K562 (cell line): Measurements from ENCODE around the gene SH2D5. TPM values are rescaled to one million over a fixed set of nuclear protein-coding genes. Genes with fewer than 3 reads are reported as not detected.

Experiments
- ATAC-seq: fragments of 200-7000 bp; cut with Tn5 transposase; 3 replicates; pipeline ENCODE4 v1.9.1; 2020; ENCODE audit warnings: moderate library complexity
- BruUV-seq: library from RNA; stranded (reverse); fragments of 400-500 nt; replicated peaks from 2 replicates; lab custom pipeline; 2021; lab: Mats Ljungman, UMichigan
- CTCF ChIA-PET: fragments of 300-600 bp; formaldehyde crosslinking; extraction: SDS; loops from one replicate; lab custom pipeline; 2021; ENCODE audit warnings: low intra/inter-chr PET ratio; lab: Yijun Ruan, JAX
- POLR2A ChIA-PET: fragments of 300-600, 350-650 bp; sonication (Branson Sonifier 250); formaldehyde crosslinking; extraction: SDS; loops from one replicate; lab custom pipeline; 2021; ENCODE audit warnings: antibody characterized with exemption, inconsistent platforms; lab: Yijun Ruan, JAX
- DNase-seq, 4 experiments: peaks; one replicate each; pipeline versions ENCODE4 v3.0.0 to v3.0.0-alpha.2; 2011 to 2018; ENCODE audit warnings: low spot score in 3 of 4, mixed read lengths in 3 of 4; ENCODE audit errors: extremely low read depth in 1 of 4
- FAIRE-seq: peaks from 2 replicates; lab custom pipeline; 2011; peaks lifted over from hg19 to GRCh38; lab: Jason Lieb, UNC
- H2AFZ ChIP-seq: 2 replicates; pipeline ENCODE4 v1.6.0; 2011; ENCODE audit warnings: low read depth, low read length, control low read depth, inconsistent platforms
- H3K27ac ChIP-seq: fragments of 200-600 bp; 3 replicates; pipeline ENCODE4 v1.8.0; 2011; ENCODE audit warnings: low read depth, mild to moderate bottlenecking, control low read depth, inconsistent platforms, low read length, moderate library complexity, mixed read lengths; ENCODE audit errors: extremely low read depth
- H3K27me3 ChIP-seq, 2 experiments: fragments of 300-600 bp in 1 of 2; 2 replicates in 1 of 2; 3 replicates in 1 of 2; pipeline versions ENCODE4 v1.6.0 to v1.8.0; 2011; ENCODE audit warnings: inconsistent platforms in 2 of 2, low read length in 2 of 2, mild to moderate bottlenecking in 1 of 2, mixed read lengths in 1 of 2, moderate library complexity in 1 of 2; ENCODE audit not compliant: control insufficient read depth in 2 of 2, insufficient read depth in 2 of 2
- H3K36me3 ChIP-seq: fragments of 300-600 bp; 3 replicates; pipeline ENCODE4 v1.8.0; 2011; ENCODE audit warnings: mild to moderate bottlenecking, low read length, inconsistent platforms; ENCODE audit not compliant: control insufficient read depth, insufficient read depth
- H3K4me1 ChIP-seq, 2 experiments: fragments of 200-600 bp in 1 of 2; replicated peaks in 1 of 2; 2 replicates in 1 of 2; 3 replicates in 1 of 2; pipeline versions ENCODE4 v1.5.1 to v1.8.0; 2011; ENCODE audit warnings: inconsistent platforms in 2 of 2, low read length in 2 of 2, mild to moderate bottlenecking in 1 of 2, mixed read lengths in 1 of 2, moderate library complexity in 1 of 2; ENCODE audit not compliant: control insufficient read depth in 2 of 2, insufficient read depth in 2 of 2
- H3K4me2 ChIP-seq: 2 replicates; pipeline ENCODE4 v1.6.1; 2011; ENCODE audit warnings: low read length, control low read depth, inconsistent platforms, mixed read lengths; ENCODE audit not compliant: insufficient read depth
- H3K4me3 ChIP-seq: fragments of 200-600 bp; sonication (generic), shearing (Covaris generic); 2 replicates; pipeline ENCODE4 v1.5.1; 2016; ENCODE audit warnings: control low read depth, inconsistent platforms
- H3K79me2 ChIP-seq: fragments of 200-600 bp; 3 replicates; pipeline ENCODE4 v1.8.0; 2011; ENCODE audit warnings: low read length, inconsistent platforms; ENCODE audit not compliant: control insufficient read depth, insufficient read depth
- H3K9ac ChIP-seq, 2 experiments: 2 replicates each; pipeline versions ENCODE4 v1.6.0 to v1.6.1; 2011; ENCODE audit warnings: low read depth in 2 of 2, low read length in 2 of 2, control low read depth in 1 of 2, inconsistent platforms in 1 of 2, mild to moderate bottlenecking in 1 of 2, mixed read lengths in 1 of 2; ENCODE audit not compliant: insufficient read depth in 1 of 2
- H3K9me1 ChIP-seq: one replicate; pipeline ENCODE4 v1.6.0; 2011; ENCODE audit warnings: inconsistent platforms, mild to moderate bottlenecking, low read length, moderate library complexity; ENCODE audit not compliant: control insufficient read depth, insufficient read depth
- H3K9me3 ChIP-seq: replicated peaks from 2 replicates; pipeline ENCODE4 v1.5.1; 2011; ENCODE audit warnings: low read depth, low read length, inconsistent platforms; ENCODE audit not compliant: control insufficient read depth, insufficient read depth
- H4K20me1 ChIP-seq: replicated peaks from 2 replicates; pipeline ENCODE4 v1.6.1; 2011; ENCODE audit warnings: low read length, inconsistent platforms, mixed read lengths; ENCODE audit not compliant: control insufficient read depth, insufficient read depth
- ELK3 ChIP-seq: fragments of 450-650 bp; formaldehyde crosslinking; IDR thresholded peaks from 2 replicates; pipeline ENCODE4 v1.4.0; 2020; ENCODE audit warnings: mild to moderate bottlenecking
- RAD21 ChIP-seq, 2 experiments: fragments of 250-450 bp in 1 of 2; fragments of 450-650 bp in 1 of 2; sonication (Bioruptor Pico) in 1 of 2; formaldehyde crosslinking in 1 of 2; IDR thresholded peaks in 1 of 2; conservative IDR thresholded peaks in 1 of 2; 2 replicates each; pipeline versions ENCODE4 v1.4.0 to v1.8.0; 2020 to 2022; ENCODE audit warnings: mild to moderate bottlenecking in 2 of 2, moderate library complexity in 1 of 2
- SAFB ChIP-seq: fragments of 200-400 bp; formaldehyde crosslinking; IDR thresholded peaks from 2 replicates; pipeline ENCODE4 v1.6.1; 2017; ENCODE audit warnings: low read depth, low read length, borderline replicate concordance
- WGBS: fragments of 100-300 bp; shearing (Covaris generic); methylation state at CpG from one replicate; pipeline ENCODE4 v1.1.6; 2016; ENCODE audit warnings: low coverage, mixed read lengths; ENCODE audit not compliant: insufficient coverage; ENCODE audit errors: missing lambda C conversion rate; 5-methylcytosine and 5-hydroxymethylcytosine counted together
- in situ Hi-C: fragments of 300-500 bp; cut with MboI; formaldehyde crosslinking; loops from 4 replicates; pipeline ENCODE4 v1.15.0; 2018; ENCODE audit warnings: inconsistent platforms, mixed read lengths
- intact Hi-C: fragments of 100-400 bp; cut with micrococcal nuclease; formaldehyde crosslinking; loops from 2 replicates; pipeline ENCODE4 v1.14.2; 2022
- polyA plus RNA-seq, 8 experiments: library from polyadenylated mRNA; depleted of rRNA in 4 of 8; stranded (reverse) in 5 of 8; unstranded in 3 of 8; fragments of >200 nt; fragmentation: Nextera tagmentation in 2 of 8; fragmentation: Illumina TruSeq in 1 of 8; extraction: Ambion mirVana in 2 of 8; extraction: Trizol in 1 of 8; gene quantifications; 2 replicates each; pipeline versions ENCODE4 v1.2.1 to v1.2.3, GENCODE V29; 2011 to 2014; ENCODE audit warnings: inconsistent platforms in 1 of 8, missing spikeins in 1 of 8
- total RNA-seq, 7 experiments: library from RNA; depleted of rRNA in 6 of 7; stranded (reverse); fragments of >200 nt in 6 of 7; fragmentation: Illumina TruSeq in 2 of 7; extraction: Trizol in 2 of 7; gene quantifications; 2 replicates each; pipeline versions ENCODE4 v1.2.1 to v1.2.3, GENCODE V29; 2011 to 2021; ENCODE audit warnings: low replicate concordance in 1 of 7

SH2D5 gene
- total and polyA plus RNA-seq, 9 of the 15 experiments (the other 6 are each of a cell fraction or from before 2014, with no cell fraction given) = 0.06 to 0.11 TPM; not detected in 7

- H3K4me1 ChIP-seq = peaks cover 12 to 47% of the 10 kb centered on the region in 2 experiments
- TF ChIP-seq SAFB (no peak), RAD21 (CRISPR knock-in tag; conservative IDR thresholded peaks at IDR 0.05 in 1 of 2, IDR thresholded peaks at IDR 0.05 in 1 of 2) (no peak), ELK3 (CRISPR knock-in tag) (no peak)
- TF ChIP-seq, all 486 proteins: peak for 0
- POLR2A ChIA-PET = interaction anchor here (0.5 to 0.7 kb wide), 3 partner anchors 13 to 255 kb away, joined by 3 read pairs; partner anchors contain the start of gene KIF17
- CTCF ChIA-PET = no interaction called here
- peaks cover 3% of the 10 kb centered on the region; the same call in 1 of the 2 replicates for H4K20me1 ChIP-seq
- H3K9me1 ChIP-seq = peaks cover 8% of the 10 kb centered on the region
- H2AFZ ChIP-seq = no peak overlapping the region
- no peak overlapping the region for H3K27ac ChIP-seq
- ATAC-seq (no peak), DNase-seq (no peak), FAIRE-seq (no peak)
- in situ Hi-C loops = no loop called here
- no peak overlapping the region for H3K4me3 ChIP-seq
- no peak overlapping the region for H3K4me2 ChIP-seq
- 44% methylated on average over 28 of the region's 62 CpGs for WGBS
- no peaks in the 10 kb centered on the region; the same call in 1 of the 2 replicates for H3K9me3 ChIP-seq
- intact Hi-C loops = no loop called here
- H3K9ac ChIP-seq = no peak overlapping the region; a peak in 1 of 4 replicates
- H3K27me3 ChIP-seq = peaks cover 0 to 37% of the 10 kb centered on the region in 2 experiments; a peak in 3 of 5 replicates
- no TSS peak for BruUV-seq
- H3K79me2 ChIP-seq = no peaks in the 10 kb centered on the region
- H3K36me3 ChIP-seq = no peaks in the 10 kb centered on the region; the same call in 2 of the 3 replicates
Observed at GRCh38 chr1:20731057-20731991, 1.2 kb downstream of the SH2D5 start.
